GM18517 (cell line): ENCODE measurements around the gene ERI3.

Source experiments
- ATAC-seq: cut with Tn5 transposase; IDR thresholded peaks from one replicate; pipeline ENCODE4 v1.9.1; 2021; ENCODE audit warnings: mild to moderate bottlenecking, moderate library complexity; ENCODE audit not compliant: unreplicated experiment

Gene ERI3

DNA sequence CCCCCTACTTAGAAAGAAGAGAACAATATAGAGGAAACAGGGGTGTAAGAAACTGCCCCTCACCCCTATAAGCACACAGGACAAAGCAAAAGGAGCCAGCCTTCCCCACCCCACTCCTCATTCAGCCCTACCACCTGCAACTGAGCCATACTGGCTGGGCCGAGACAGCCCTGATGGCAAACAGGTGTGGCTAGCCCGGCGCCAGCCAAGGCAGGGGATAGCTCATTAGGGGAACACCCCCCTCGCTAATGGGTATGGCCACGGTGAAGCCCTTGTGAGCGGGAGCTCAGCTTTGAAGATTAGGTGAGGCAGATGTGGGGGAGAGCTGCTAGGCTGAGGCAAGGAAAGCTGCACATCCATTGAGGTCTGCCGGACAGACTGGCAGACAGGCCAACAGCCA, 65.5 kb downstream of the ERI3 start:
- ATAC-seq = no peak

DNA sequence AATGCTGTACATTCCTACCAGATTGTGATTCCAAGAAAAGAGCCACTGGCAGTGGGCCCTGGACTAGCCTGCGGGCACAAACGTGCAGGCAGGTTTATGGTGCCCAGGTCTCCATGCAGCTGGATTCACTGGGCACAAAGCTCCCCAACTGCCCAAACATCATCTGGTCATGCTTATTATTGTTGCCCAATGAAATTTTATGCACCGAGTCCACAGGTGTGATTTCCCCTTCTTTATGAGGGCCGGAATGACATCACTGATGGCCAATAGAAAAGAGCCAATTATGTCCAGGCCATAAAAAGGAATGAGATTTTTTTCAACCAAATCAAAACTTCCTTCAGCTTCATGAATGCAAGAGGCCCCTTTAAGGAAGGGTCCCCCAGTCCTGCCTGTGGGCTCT, 66.2 kb downstream of the ERI3 start:
- ATAC-seq = no peak

DNA sequence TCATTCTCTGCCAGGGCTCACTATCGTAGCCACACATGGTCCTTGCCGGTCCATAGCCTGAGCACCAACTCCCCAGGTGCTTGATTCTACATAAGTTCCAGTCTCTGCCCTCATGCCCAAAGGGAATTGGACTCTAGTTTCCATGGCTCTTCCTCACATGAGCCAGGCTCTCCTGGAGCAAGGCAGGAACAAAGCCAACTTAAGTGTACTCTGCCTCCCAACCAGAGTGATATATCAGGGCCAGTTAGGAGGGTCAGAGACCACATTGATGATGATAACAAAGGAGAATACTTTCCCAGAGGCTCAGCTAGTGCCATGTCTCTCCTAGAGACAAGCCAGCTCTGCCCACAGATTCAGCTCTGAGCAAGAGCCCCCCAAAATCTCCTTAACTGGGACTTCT, 70.9 kb downstream of the ERI3 start:
- no peak for ATAC-seq

DNA sequence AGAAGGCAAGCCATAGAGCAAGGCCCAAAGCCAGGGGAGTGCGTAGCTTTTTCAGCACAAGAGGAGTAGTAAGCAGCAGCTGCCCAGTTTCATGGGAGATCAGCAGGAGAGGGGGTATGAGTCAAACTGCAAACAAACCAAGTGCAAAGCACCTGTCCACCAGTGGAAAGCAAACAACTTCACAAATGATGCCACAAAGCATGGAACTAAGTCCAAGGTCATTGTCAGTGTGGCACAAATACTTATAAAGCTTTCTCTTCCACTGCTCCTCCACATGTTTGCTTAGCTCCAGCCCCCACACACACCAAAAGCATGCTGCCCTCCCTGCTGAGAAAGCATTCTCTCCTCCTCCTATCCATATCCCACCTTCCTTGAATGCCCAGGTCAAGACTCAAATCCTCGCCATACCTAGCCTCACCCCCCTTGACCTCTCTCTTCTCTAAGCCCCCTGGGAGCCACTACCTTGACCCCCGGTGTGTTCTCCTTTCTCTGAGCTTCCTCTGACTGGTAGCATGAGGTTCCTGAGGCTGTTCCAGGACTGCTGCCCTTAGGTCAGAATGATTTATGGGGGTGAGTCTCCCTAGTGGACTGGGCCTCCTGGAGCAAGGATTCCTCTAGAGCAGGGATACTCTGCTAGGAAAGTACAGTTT, 71.4 kb downstream of the ERI3 start:
- ATAC-seq = no peak

DNA sequence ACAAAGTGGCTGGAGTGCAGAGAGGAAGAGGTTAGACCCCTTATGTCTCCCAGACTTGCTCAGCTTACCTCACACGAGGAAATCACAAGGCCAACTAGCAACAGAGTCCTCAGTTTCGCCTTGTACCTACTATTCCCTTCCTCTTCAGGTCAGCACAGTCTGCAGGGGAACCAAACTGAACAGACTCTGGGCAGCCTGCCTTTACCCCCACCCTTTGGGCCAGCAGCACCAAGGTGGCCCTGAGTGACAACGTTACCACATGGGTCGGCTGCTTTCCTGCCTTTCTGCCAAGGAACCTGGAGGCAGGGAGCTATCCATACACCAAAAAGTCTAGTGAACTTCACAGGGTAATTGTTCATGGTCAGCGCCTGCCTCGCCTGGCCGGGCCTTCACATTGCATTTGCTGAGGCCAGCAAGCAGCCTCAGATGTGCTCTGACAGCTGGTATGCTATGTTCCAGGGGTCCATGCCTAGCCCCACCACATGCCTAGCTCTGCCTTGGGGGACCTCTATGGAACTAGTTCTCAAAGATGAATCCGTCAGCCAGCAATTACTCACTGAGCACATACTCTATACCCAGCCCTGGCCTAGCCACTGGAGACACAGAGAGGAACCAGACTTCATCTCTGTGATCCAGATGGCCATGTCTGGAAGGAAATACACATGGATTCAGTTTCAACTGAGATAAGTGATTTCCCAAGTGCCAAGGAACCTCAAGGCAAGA, 72.2 kb downstream of the ERI3 start:
- no peak for ATAC-seq

DNA sequence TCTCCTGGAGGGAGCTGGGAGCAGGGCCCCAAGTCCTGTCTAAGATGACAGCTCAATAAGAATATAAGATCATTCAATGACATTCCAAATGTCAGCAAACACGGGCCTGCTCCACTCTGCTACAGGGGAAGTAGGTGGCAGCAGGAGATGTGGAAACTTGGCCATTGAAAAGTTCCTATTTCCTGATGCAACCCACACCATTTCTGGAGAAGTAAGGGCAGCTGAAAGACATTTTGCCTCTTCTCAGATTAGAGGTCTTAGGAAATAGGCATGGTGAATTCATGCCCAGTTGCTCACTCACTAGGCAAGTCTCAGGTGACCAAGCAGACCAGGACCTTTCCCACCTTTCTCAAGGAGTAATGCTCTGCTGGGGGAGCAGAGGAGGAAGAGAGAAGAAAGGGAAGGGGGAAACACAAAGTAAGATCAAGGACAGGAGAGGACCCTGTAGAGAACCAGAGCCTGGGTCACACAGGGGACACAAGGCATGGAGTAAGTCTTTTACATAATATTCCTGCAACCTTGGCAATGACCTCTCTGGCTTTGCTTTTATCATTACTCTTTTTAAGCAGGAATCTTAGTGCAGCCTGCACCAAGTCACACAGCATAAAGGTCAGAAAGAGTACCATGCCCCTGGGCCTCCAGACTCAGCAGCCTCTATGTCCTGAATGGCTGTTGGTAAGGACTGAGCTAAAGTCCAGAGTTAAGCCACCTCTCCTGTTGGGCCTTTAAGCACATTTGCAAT, 72.9 kb downstream of the ERI3 start:
- ATAC-seq = no peak

DNA sequence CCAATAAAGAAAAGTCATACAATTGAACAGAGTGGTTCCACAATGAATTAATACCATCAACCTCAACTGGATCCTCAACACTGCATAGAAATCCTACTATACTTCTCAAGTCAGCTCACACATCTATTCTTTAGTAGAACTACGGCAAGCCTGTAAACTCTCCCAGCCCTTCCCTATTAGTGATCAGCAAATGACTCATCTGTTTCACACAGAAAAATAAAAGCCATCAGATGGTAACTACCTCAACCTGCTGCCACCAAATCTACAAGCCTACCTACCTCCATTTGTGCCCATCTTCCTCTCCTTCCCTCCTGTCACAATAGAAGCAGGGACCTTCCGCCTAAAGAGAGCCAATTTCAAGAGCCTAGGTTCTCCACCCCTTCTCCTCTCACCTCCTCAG, 78.2 kb downstream of the ERI3 start:
- no peak for ATAC-seq

DNA sequence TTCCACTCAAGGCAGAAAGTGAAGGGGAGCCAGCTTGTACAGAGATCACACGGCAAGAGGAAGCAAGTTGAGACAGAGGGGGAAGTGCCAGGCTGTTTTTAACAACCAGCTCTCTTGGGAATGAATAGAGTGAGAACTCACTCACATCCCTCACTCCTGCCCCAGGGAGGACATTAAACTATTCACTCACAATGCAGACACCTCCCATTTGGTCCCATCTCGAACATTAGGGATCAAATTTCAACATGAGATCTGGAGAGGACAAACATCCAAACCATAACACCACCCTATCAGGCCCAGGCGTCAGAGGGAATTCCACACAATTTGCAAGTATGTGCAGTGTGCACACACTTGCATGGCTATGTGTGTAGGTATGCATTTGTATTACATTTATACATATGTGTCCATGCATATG, 79.1 kb downstream of the ERI3 start:
- ATAC-seq = no peak

DNA sequence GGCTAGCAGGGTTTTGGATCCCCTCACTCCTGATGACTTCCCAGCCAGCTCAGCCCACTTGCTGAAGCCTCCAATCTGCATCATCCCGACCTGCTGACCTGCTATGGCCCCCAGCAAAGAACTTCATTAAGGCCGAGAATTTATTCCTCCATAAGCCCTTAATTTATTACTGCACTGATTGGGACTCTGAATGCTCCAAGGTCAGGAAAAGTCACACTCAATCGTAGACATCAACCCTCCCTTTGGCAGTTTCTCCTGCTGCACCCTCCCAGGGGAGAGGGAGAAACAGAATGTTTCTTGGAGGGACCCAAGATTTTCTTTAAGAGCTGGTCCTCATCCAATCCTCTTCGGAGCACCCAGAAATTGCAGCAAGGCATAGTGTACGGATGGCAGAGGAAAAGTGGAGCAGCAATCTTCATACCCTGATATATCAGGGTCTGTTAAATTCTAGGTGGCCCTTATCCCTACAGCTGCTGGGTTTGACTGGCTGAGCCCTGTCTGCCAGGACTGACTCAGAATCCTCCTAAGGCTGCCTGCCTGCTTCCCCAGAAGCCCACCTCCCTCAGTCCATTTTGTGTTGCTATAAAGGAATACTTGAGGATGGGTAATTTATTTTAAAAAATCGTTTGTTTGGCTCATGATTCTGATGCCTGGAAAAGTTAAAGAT, 79.6 kb downstream of the ERI3 start:
- ATAC-seq = no peak

DNA sequence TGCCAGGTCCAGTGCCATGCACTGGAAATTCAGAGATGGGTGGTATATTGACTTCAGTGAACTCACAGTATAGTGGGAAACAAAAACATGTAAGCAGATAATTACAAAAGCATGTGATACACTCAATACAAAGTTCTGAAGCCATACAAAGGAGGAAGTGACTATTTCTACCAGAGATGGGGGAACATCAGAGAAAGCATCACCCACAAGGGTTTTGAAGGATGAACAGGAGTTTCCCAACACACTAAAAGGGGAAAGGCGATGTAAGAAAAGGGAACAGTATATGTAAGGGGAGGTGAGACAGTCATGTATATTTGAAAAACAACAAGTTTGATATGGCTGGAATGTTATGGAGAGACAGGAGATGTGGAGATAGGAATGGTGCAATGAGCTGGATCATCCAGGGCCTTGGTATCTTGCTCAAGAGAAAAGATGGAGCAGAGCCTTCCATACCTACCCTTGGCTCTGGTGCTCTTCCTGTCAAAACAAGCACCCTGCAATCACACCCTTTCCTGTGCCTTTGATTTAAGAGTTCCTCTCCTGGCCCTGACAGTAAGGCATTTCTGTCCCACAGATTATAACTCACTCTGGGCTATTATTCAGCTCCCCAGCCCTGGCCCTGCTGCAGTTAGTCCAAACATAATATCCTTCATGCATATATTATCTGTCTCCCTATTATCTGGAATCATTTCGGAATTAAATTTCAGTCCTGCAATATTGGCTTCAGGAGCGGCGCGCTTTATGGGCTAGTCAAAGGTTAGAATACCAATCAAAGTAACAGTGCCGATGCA, 81.3 kb downstream of the ERI3 start:
- ATAC-seq = no peak

DNA sequence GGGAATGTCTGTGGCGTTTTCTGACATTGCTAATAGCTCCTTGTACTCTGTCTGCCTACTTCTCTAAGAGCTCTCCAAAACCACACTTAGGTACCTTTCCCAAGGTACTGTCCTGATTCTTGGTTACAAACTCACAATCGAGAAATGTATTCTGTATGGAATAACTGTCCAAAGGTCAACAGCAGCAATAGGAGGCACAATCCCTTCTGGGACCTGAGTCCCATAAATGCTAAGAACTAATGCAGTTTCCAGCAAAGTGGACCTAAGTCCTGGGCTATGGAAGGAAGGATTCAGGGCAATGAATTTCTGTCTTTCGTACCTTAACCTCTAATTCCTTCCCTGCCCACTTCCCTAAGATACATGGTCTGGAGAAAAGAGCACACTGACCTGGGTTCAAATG, 82.1 kb downstream of the ERI3 start:
- no peak for ATAC-seq

DNA sequence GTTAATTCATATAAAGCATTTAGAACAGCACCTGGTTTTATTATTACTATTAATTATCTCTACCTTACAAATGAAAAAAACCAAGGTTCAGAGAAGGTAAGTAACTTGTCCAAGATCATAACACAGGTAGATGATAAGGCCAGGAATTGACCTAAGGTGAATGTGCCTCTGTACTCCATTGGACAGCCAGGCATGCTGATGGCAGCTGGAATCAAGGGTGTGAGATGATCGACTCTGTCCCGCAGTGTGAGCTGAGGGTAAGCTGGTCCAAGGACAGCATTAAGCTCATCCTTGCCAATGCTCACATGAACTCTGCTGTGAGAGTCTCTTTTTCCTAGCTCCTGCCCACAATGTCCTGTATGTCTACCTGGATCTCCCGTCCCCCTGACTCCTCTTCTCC, 83.4 kb downstream of the ERI3 start:
- ATAC-seq = no peak

DNA sequence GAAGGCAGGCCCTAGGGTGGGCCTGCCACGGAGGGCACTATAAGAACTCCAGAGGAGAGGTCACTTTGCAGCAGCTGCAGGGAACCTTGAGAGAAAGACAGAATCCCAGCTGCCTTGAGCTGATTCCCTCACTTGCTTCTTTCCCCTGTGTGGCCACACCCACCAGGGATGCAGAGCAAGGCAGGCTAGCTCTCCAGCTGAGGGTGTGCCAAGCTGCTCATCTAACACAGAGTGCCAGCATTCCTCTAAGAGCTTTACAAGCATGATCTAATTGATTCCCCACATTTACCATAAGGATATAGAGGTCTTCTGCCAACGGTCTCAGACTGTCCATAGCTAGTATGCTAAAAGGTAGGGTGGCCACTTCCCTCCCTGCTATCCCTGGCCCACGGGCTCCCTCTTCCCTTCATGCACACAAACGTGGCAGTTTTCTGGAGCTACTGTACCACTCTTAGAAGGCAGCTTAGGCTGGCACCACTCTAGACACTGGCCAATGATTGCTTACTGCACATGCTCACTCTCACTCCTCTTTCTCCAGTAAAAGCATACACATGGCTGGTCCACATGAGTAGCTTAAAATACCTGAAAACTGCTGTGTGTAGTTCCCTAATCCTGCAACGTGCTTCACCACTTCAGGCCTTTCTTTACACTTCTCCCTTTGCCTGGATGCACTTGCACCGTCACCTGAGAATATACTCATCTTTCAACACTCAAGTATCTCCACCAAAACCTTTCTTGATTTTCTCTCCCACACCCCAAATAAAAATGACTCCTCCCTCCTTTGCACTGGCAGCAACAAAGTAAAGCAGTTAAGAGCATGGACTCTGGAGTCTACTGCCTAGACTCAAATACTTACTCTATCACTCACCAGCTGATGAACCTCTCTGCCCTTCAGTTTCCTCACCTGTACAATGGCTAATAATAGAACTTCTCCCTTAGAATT, 84.1 kb downstream of the ERI3 start:
- ATAC-seq = no peak

DNA sequence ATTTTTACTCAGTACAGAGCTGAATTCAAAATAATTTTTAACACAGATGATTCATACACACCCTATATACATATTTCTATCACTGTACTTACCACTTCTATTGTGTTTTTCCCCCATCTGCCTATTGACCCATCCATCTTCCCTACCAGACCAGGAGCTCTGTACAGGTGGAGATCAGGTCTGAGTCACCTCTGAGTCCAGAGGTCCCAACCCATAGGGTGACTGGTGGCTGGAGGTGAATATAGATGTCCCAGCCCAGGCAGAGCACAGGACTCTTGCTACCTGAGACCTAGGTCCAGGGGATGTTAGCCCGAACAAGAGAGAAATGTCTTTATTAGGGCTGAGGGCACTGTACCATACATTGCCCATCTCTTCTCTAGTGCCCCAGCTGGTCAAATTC, 87.0 kb downstream of the ERI3 start:
- ATAC-seq = no peak

DNA sequence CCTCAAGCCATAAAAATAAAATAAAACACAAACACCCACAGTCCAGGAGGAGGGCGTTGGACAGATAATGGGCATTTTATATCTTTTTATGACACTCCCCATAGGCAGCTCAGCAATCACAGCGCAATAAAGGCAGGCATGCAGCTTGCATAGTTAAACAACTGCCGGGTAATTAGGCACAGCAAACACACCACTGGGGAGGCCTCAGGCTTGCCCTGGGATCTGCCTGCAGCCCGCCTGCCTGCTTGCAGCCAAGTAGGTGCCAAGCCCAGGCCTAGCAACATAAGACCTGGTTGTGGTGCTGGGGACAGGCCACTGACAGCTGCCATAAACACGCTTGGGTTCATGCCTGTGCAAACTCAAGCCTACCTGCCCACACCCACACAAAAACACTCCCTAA, 87.6 kb downstream of the ERI3 start:
- ATAC-seq = no peak

DNA sequence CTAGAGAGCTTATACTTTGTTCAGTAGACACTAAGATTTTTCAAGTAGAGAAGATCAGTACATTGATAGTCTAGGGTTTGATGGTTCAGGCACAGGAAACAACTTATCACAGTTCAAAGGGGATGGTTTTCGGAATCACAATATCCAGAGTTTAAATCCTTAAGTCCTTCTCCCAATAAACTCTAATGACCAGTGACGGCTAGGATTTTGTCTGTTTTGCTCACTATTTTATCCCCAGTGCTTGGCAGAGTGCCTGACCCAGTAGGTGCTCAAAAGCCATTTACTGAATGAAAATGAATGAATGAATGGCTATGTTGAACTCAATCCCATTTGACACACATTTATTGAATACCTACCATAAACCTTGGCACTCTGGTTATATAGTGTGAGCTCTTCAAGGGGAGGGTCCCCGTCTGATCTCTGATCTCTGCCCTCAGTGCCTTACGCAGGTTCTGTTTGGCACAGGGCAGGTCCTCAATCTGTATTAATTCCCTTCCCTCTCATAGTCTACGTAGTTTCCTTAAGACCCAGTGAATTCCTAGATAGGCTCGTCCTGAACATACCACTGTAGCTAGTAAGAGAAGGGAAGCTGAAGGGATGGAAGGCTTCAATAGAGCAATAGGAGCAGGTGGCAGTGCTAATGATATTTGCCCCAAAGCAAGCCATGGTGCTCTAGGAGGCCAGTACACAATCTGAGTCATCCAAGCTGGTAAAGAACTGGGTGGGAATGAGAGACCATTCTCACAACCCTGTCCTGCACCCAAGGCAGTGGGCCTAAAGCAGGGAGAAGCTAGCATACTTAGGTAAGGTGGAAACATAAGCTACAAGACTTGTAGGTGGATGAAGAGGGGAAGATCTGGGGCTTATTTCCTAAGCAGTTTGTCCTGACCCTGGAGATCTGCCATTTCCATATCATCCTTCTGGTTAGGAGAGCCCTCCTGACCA, 88.4 kb downstream of the ERI3 start:
- ATAC-seq = no peak

DNA sequence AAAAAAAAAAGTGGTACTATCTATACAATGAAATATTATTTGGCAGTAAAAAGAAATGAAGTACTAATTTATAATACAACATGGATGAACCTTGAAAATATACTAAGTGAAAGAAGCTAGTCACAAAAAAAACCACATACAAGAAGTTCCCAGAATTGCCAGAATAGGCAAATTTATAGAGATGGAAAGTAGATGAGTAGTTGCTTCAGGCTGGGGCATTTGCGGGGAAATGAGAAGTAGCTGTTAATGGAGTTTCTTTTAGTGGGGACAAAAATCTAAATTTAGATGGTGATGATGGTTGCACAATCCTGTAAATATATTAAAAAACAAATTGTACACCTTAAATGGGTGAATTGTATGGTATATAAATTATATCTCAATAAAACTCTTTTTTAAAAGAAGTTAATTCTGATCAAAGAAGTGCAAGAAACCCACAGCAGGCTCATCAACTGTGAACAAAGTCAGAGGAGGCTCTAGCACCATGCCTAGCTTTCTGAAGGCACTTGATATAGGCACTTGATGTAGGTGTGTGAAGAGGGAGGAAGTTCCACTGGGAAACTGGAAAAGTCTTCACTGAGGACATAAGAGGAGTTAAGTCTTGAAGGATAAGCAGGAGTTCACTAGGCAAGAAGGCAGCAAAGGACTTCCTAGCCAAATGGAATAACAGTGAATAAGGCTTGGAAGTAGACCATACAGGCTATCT, 89.2 kb downstream of the ERI3 start:
- ATAC-seq = no peak

DNA sequence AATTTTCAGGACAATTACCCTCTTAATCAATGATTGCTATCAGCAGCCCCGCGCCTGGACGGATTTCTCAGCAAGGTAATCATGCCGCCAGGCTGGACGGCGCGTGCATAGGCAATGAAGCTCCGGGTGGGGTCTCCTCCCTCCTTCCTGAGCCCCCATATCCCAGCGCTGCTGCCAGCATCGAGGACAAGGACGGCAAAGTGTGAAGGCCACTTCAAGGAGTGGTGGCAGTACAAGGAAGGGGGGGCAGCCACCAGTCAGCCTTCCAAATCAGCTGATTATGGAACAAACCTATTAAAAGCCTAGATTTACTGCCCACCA, 90.6 kb downstream of the ERI3 start:
- ATAC-seq = no peak
